ENCODE measurements around the gene PRKG1. TPM values are rescaled to one million over a fixed set of nuclear protein-coding genes. Genes with fewer than 3 reads are reported as not detected.

PRKG1 gene
- total RNA-seq, 8 experiments from 2014 or later = 5.6 to 40.7 (median 6.6) TPM

DNA sequence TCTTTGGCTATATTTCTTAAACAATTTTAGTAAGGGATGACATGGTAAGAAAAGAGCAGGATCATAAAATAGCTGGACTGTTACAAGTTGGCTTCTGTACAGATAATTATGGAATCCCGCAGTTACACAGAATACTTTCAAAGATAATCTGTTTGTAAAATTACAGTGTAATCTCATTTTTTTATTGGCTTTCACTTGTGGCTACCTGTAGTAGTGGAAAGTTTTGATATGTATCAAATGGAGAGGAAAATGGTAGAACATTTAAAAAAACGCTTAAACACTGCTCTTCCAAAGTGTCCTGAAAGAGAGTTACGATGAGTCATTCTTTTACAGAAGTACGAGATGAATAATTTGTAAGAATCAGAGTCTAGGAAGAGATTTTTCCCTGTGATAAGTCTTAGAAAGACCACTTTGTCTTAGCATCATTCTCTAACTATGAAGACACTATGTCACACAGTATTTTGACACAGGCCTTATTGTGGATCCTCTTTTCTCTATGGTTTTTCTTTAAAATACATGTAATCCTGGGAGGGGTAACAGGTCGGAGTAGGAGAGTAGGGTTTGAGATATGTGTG lies 1024.8 kb downstream of the PRKG1 start:
- 63 to 100% (median 84%) methylated on average over 1 to 5 of the region's 5 CpGs for WGBS, 10 experiments
- Histone ChIP-seq H3K4me1 (replicated peaks in 1 of 2) (peaks cover 6 to 8% of the 10 kb centered on the region in 2 donors), H3K27ac (no peak overlapping the region), H3K4me3 (no peak overlapping the region)
- in situ Hi-C loops (cut with MboI; ENCODE audit: low pct_unique_long_range_greater_than_20kb in 2 of 9, low sequenced_read_pairs in 9 of 9, unreplicated experiment in 9 of 9) = no loop called here
- no peak for ATAC-seq (replicated peaks in 6 of 8)

- no peak overlapping the region for H3K27ac ChIP-seq
- H3K4me3 ChIP-seq = no peak overlapping the region
- ATAC-seq (replicated peaks in 6 of 8) = peak in 3 of 8 experiments; percentile 24 to 51 (median 48)
- H3K4me1 ChIP-seq (replicated peaks in 1 of 2) = peaks cover 6 to 8% of the 10 kb centered on the region in 2 donors
- WGBS, 10 experiments = 44 to 93% (median 71%) methylated on average over 1 to 6 of the region's 6 CpGs
- in situ Hi-C loops (cut with MboI; ENCODE audit: low pct_unique_long_range_greater_than_20kb in 2 of 9, low sequenced_read_pairs in 9 of 9, unreplicated experiment in 9 of 9) = no loop called here
These were observed 1025.8 kb downstream of the PRKG1 start for GRCh38 chr10:52100011-52100547.

DNA sequence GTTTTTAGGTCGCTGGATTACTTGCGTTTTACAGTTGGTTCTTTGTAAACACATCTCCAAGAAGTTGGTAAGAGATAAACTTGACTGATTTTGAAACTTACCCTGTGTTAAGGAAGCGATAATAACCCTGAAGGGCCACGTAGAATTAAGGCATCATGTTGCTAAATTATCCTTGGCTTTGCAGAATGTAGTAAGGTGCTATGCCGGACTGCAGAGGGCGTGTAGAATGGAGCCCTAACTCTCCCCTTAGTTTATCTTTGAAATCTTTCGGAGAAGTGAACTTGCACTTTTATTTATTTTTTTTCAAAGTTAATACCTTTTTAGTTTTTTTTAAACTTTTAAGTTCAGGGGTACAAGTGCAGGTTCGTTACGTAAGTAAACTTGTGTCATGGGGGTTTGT lies 1031.0 kb downstream of the PRKG1 start:
- H3K4me3 ChIP-seq = no peak overlapping the region
- 84 to 100% (median 96%) methylated on average over 5 to 9 of the region's 9 CpGs for WGBS, 10 experiments
- ATAC-seq (replicated peaks in 6 of 8) = no peak
- no peak overlapping the region for H3K27ac ChIP-seq
- in situ Hi-C loops (cut with MboI; ENCODE audit: low pct_unique_long_range_greater_than_20kb in 2 of 9, low sequenced_read_pairs in 9 of 9, unreplicated experiment in 9 of 9) = no loop called here
- H3K4me1 ChIP-seq (replicated peaks in 1 of 2) = peaks cover under 1 to 2% of the 10 kb centered on the region in 2 donors

- H3K4me1 ChIP-seq (replicated peaks in 1 of 2) = no peaks in the 10 kb centered on the region
- in situ Hi-C loops (cut with MboI; ENCODE audit: low pct_unique_long_range_greater_than_20kb in 2 of 9, low sequenced_read_pairs in 9 of 9, unreplicated experiment in 9 of 9) = no loop called here
- ATAC-seq (replicated peaks in 6 of 8) = no peak
- WGBS, 10 experiments = 30 to 100% (median 87%) methylated on average over 1 to 4 of the region's 4 CpGs
- H3K4me3 ChIP-seq = no peak overlapping the region
- H3K27ac ChIP-seq = no peak overlapping the region
These were observed 1031.7 kb downstream of the PRKG1 start for GRCh38 chr10:52106011-52106410.

GRCh38 chr10:52106899-52107298 lies 1032.6 kb downstream of the PRKG1 start:
- H3K4me3 ChIP-seq = no peak overlapping the region
- no peak overlapping the region for H3K27ac ChIP-seq
- in situ Hi-C loops (cut with MboI; ENCODE audit: low pct_unique_long_range_greater_than_20kb in 2 of 9, low sequenced_read_pairs in 9 of 9, unreplicated experiment in 9 of 9) = no loop called here
- H3K4me1 ChIP-seq (replicated peaks in 1 of 2) = no peaks in the 10 kb centered on the region
- ATAC-seq (replicated peaks in 6 of 8) = peak in 1 of 8 experiments; percentile 64

- H3K27ac ChIP-seq = no peak overlapping the region
- WGBS, 10 experiments = 60 to 100% (median 100%) methylated on average over 1 of the region's 1 CpG; no CpG with 5 or more reads in 1 of the 10 experiments
- no peak overlapping the region for H3K4me3 ChIP-seq
- in situ Hi-C loops (cut with MboI; ENCODE audit: low pct_unique_long_range_greater_than_20kb in 2 of 9, low sequenced_read_pairs in 9 of 9, unreplicated experiment in 9 of 9) = no loop called here
- H3K4me1 ChIP-seq (replicated peaks in 1 of 2) = no peaks in the 10 kb centered on the region
- ATAC-seq (replicated peaks in 6 of 8) = peak in 2 of 8 experiments; percentile 66 to 79
These were observed 1033.9 kb downstream of the PRKG1 start for GRCh38 chr10:52108236-52108635.

GRCh38 chr10:52110576-52110975 lies 1036.3 kb downstream of the PRKG1 start:
- Histone ChIP-seq H3K4me1 (replicated peaks in 1 of 2) (no peaks in the 10 kb centered on the region), H3K4me3 (no peak overlapping the region), H3K27ac (no peak overlapping the region)
- ATAC-seq (replicated peaks in 6 of 8) = no peak
- 50 to 100% (median 89%) methylated on average over 4 to 5 of the region's 5 CpGs; no CpG with 5 or more reads in 4 of the 10 experiments for WGBS, 10 experiments
- in situ Hi-C loops (cut with MboI; ENCODE audit: low pct_unique_long_range_greater_than_20kb in 2 of 9, low sequenced_read_pairs in 9 of 9, unreplicated experiment in 9 of 9) = no loop called here

- no peak overlapping the region for H3K27ac ChIP-seq
- ATAC-seq (replicated peaks in 6 of 8) = no peak
- no peak overlapping the region for H3K4me3 ChIP-seq
- no peaks in the 10 kb centered on the region for H3K4me1 ChIP-seq (replicated peaks in 1 of 2)
- 43 to 96% (median 81%) methylated on average over 1 to 3 of the region's 3 CpGs for WGBS, 10 experiments
- in situ Hi-C loops (cut with MboI; ENCODE audit: low pct_unique_long_range_greater_than_20kb in 2 of 9, low sequenced_read_pairs in 9 of 9, unreplicated experiment in 9 of 9) = no loop called here
These were observed 1037.0 kb downstream of the PRKG1 start for GRCh38 chr10:52111101-52111891.

- in situ Hi-C loops (cut with MboI; ENCODE audit: low pct_unique_long_range_greater_than_20kb in 2 of 9, low sequenced_read_pairs in 9 of 9, unreplicated experiment in 9 of 9) = no loop called here
- Histone ChIP-seq H3K4me1 (replicated peaks in 1 of 2) (no peaks in the 10 kb centered on the region), H3K4me3 (no peak overlapping the region), H3K27ac (no peak overlapping the region)
- no peak for ATAC-seq (replicated peaks in 6 of 8)
- 60 to 100% (median 86%) methylated on average over 1 to 3 of the region's 3 CpGs; no CpG with 5 or more reads in 2 of the 10 experiments for WGBS, 10 experiments
These were observed 1041.5 kb downstream of the PRKG1 start for GRCh38 chr10:52115823-52116222.

GRCh38 chr10:52119507-52119906 lies 1045.2 kb downstream of the PRKG1 start:
- Histone ChIP-seq H3K4me1 (replicated peaks in 1 of 2) (no peaks in the 10 kb centered on the region), H3K4me3 (no peak overlapping the region), H3K27ac (no peak overlapping the region)
- in situ Hi-C loops (cut with MboI; ENCODE audit: low pct_unique_long_range_greater_than_20kb in 2 of 9, low sequenced_read_pairs in 9 of 9, unreplicated experiment in 9 of 9) = no loop called here
- no peak for ATAC-seq (replicated peaks in 6 of 8)

DNA sequence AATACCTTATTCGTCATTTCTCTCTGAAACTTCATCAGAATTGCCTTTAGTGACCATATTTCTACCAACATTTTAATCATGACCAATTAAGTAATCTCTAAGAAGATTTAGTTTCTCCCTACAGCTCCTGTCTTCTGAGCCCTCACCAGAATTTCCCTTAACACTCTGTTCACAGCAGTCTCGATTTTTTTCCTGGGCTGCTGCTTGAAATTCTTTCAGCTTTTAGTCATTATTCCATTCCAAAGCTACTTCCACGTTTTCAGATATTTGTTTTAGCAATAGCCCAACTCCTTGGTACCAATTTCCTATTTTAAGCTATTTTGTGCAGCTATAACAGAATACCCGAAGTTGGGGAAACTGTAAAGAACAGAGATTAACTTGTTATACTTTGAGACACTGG lies 1047.4 kb downstream of the PRKG1 start:
- in situ Hi-C loops (cut with MboI; ENCODE audit: low pct_unique_long_range_greater_than_20kb in 2 of 9, low sequenced_read_pairs in 9 of 9, unreplicated experiment in 9 of 9) = no loop called here
- Histone ChIP-seq H3K4me1 (replicated peaks in 1 of 2) (no peaks in the 10 kb centered on the region), H3K27ac (no peak overlapping the region), H3K4me3 (no peak overlapping the region)
- no peak for ATAC-seq (replicated peaks in 6 of 8)
- 13 to 98% (median 76%) methylated on average over 2 to 4 of the region's 4 CpGs for WGBS, 10 experiments

DNA sequence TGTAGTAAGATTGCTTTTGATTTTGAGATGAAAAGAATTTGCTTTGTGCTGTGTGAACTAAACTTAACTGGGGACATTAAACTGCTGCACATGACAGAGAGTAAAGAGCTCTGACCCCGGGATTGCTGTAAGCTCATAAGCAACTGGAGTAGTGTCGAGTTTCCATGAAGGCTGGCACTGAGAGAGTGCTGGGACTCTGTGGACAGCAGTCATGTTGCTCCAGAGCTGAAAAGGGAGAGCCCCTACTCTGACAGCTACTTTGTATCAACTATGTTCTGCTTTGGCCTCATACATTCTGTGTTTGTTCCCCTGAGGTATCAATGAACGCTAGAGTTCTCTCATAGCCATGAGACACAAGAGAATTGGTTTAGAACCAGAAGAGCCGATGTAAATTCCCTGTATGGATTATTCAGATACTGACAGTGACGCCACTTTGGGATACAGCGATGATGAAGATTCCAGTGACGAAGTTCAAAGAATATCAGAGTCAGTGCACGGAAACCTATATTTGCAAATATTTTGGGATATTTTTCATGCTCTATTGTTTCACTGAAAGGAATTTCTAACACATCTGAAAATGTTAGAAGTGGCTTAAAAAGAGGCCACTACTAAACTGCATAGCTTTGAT lies 1053.9 kb downstream of the PRKG1 start:
- in situ Hi-C loops (cut with MboI; ENCODE audit: low pct_unique_long_range_greater_than_20kb in 2 of 9, low sequenced_read_pairs in 9 of 9, unreplicated experiment in 9 of 9) = no loop called here
- no peak overlapping the region for H3K4me3 ChIP-seq
- WGBS, 10 experiments = 73 to 100% (median 83%) methylated on average over 3 to 8 of the region's 8 CpGs; no CpG with 5 or more reads in 3 of the 10 experiments
- H3K4me1 ChIP-seq (replicated peaks in 1 of 2) = no peaks in the 10 kb centered on the region
- ATAC-seq (replicated peaks in 6 of 8) = peak in 1 of 8 experiments; percentile 65
- no peak overlapping the region for H3K27ac ChIP-seq

- WGBS, 10 experiments = 76 to 100% (median 96%) methylated on average over 1 to 3 of the region's 3 CpGs; no CpG with 5 or more reads in 1 of the 10 experiments
- H3K27ac ChIP-seq = no peak overlapping the region
- no peak overlapping the region for H3K4me3 ChIP-seq
- no peaks in the 10 kb centered on the region for H3K4me1 ChIP-seq (replicated peaks in 1 of 2)
- ATAC-seq (replicated peaks in 6 of 8) = no peak
- in situ Hi-C loops (cut with MboI; ENCODE audit: low pct_unique_long_range_greater_than_20kb in 2 of 9, low sequenced_read_pairs in 9 of 9, unreplicated experiment in 9 of 9) = no loop called here
These were observed 1055.3 kb downstream of the PRKG1 start for GRCh38 chr10:52129410-52130178.
